ENCODE data around the gene SLCO3A1. TPM values are rescaled to one million over a fixed set of nuclear protein-coding genes. Genes with fewer than 3 reads are reported as not detected.
"Not testable (repeated sequence)": the region's sequence is repeated elsewhere in the genome, so short reads cannot be mapped to it uniquely, and the experiment has no call there.

Gene SLCO3A1
- total RNA-seq, 1 experiment from 2014 or later = not detected

GRCh38 chr15:92184679-92185230 is 331.2 kb downstream of the SLCO3A1 start:
- in situ Hi-C loops (cut with HindIII; ENCODE audit: low sequenced_read_pairs) = no loop called here
- peak; percentile 31 for DNase-seq (ENCODE audit: low spot score)

DNA sequence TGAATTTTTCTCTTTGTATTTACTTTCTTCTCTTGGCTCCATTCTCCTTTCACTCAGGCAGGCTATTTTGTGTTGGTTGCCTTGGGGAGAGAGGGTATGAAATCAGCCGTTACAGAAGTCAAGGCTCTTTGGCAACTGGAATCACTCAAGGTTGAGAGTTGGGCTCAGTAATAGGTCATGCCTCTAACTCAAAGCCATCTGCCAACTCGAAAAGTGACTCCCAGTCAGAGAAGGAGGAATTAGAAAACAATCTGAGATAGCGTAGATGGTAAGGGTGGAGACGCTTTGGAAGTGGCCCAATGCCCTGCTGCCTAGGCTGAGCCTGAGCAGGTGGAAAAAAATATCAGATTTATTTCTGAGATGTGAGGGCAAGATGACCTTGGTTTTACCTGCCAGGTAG is 334.5 kb downstream of the SLCO3A1 start:
- in situ Hi-C loops (cut with HindIII; ENCODE audit: low sequenced_read_pairs) = no loop called here
- DNase-seq (ENCODE audit: low spot score) = no peak

DNA sequence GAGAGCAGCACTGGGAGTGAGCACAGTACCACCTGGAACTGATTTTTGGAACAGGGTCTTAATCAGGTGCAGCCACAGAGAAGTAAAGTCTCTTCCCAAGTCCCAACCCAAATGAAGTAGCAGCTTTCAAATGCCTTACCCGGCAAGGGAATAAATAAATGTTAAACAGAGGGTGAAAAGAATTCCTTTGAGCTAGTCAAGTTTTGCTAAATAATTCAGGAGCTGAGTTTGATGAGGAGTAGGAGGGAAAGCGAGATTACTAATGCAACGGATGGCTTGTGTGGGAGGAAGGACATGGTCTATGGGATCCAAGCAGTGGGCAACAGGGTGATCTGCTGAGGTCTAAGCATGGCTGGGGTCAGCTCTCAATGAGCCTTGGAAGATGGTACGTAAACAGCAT is 335.7 kb downstream of the SLCO3A1 start:
- DNase-seq (ENCODE audit: low spot score) = no peak
- in situ Hi-C loops (cut with HindIII; ENCODE audit: low sequenced_read_pairs) = no loop called here

GRCh38 chr15:92195241-92195640 is 341.7 kb downstream of the SLCO3A1 start:
- no peak for DNase-seq (ENCODE audit: low spot score)
- in situ Hi-C loops (cut with HindIII; ENCODE audit: low sequenced_read_pairs) = no loop called here

- DNase-seq (ENCODE audit: low spot score) = no peak
- in situ Hi-C loops (cut with HindIII; ENCODE audit: low sequenced_read_pairs) = no loop called here
Measured at GRCh38 chr15:92196342-92196741, 342.8 kb downstream of the SLCO3A1 start.

DNA sequence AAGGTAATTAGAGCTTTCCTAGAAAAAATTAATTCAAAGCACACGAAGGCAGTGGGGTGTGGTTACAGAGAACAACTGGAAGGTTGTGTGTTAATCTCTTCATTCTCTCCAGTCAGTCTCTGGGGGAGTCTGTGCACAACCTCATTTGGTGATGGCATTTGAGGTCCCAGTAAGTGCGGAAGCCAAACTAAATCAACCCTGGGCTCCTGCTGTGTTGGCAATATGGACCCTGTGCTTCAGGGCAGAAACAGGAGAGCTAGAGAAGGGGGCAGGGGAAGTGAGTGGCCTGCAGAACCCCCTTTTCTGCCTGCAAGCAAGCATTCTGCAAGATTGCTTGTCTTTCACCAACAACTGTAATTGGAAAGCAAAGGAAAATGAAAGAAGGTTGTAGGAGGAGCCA is 344.2 kb downstream of the SLCO3A1 start:
- no peak for DNase-seq (ENCODE audit: low spot score)
- in situ Hi-C loops (cut with HindIII; ENCODE audit: low sequenced_read_pairs) = no loop called here

DNA sequence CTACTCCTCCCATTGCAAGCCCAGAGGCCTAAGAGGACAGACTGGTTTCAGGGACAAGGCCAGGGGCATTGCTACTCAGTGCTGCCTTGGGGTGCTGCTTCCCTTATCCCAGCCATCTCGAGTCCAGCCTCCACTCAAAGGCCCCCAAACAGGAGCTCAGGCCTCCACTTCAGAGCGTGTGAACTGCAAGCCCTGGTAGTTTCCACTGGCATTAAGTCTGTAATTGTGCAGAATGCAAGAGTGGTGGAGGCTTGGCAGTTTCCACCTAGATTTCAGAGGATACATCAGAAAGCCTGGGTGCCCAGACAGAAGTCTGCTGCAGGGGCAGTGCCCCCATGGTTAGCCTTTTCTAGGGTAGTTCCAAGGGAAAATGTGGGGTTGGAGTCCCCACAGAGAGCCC is 347.4 kb downstream of the SLCO3A1 start:
- no peak for DNase-seq (ENCODE audit: low spot score)
- in situ Hi-C loops (cut with HindIII; ENCODE audit: low sequenced_read_pairs) = no loop called here

DNA sequence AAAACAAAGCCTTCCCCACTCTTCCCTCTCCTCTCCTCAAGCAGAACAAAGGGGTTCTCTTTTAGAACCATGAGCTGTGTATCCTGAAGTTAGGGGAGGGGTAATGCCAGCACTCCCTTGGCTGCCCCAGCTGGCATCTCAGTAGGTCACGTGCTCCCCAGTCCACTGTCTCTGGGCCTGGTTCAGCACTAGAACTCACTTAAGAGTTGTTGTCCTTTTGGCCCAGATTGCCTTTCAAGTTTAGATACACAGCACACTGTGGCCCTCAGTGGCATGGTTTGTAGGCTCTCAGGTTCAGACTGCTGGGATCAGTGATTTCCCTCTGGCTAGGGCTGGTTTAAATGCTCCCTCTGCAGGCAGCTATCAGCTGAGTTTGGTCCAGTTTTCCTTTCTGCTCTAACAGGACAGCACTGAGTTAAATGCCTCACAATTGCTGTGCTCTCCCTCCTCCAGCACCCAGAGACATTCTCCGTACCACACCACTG is 351.8 kb downstream of the SLCO3A1 start:
- peak; percentile 10 for DNase-seq (ENCODE audit: low spot score)
- in situ Hi-C loops (cut with HindIII; ENCODE audit: low sequenced_read_pairs) = no loop called here

DNA sequence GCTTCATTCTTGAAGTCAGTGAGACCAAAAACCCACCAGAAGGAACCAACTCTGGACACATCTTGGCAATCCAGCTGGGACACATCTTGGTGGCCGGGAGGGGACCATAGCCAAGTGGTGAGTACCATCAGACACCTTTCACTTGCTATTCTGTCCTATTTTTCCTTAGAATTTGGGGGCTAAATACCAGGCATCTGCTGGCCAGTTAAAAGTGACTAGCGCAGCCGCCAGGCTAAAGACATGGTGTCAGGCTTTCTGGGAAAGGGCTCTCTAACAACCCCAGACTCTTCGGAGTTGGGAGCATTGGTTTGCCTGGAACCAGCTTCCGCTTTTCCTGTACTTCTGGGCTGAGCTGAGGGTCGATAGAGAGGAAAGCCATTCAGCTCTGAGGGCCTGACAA is 354.1 kb downstream of the SLCO3A1 start:
- in situ Hi-C loops (cut with HindIII; ENCODE audit: low sequenced_read_pairs); DNase-seq (ENCODE audit: low spot score): not testable (repeated sequence)
